DOHH2 (cell line): ENCODE results near the gene BAG2.

Experiments used
- H3F3A ChIP-seq: fragments of 200-600 bp; sonication (generic), shearing (Covaris generic); 2 replicates; pipeline ENCODE4 v1.6.0; 2016; ENCODE audit warnings: antibody characterized with exemption, mild to moderate bottlenecking; ENCODE audit not compliant: control insufficient read depth, insufficient read depth
- H3K27ac ChIP-seq: fragments of 200-600 bp; sonication (generic); 2 replicates; pipeline ENCODE4 v1.5.1; 2014; ENCODE audit warnings: low read depth, mild to moderate bottlenecking, low read length, moderate library complexity
- H3K27me3 ChIP-seq: fragments of 200-600 bp; sonication (generic); 2 replicates; pipeline ENCODE4 v1.6.1; 2014; ENCODE audit warnings: mild to moderate bottlenecking, low read length, mixed read lengths; ENCODE audit not compliant: control insufficient read depth
- H3K36me3 ChIP-seq: fragments of 200-600 bp; sonication (generic); 2 replicates; pipeline ENCODE4 v1.6.1; 2014; ENCODE audit warnings: mild to moderate bottlenecking, low read length, moderate library complexity, mixed read lengths; ENCODE audit not compliant: control insufficient read depth
- H3K4me1 ChIP-seq: fragments of 200-600 bp; sonication (generic); 2 replicates; pipeline ENCODE4 v1.6.1; 2014; ENCODE audit warnings: mild to moderate bottlenecking, low read length, mixed read lengths; ENCODE audit not compliant: control insufficient read depth
- H3K4me2 ChIP-seq: fragments of 200-600 bp; sonication (generic); 2 replicates; pipeline ENCODE4 v1.6.0; 2014; ENCODE audit warnings: mild to moderate bottlenecking, low read length, moderate library complexity
- H3K4me3 ChIP-seq: fragments of 200-600 bp; sonication (generic); 2 replicates; pipeline ENCODE4 v1.5.1; 2014; ENCODE audit warnings: mild to moderate bottlenecking, low read length, mixed read lengths
- H3K79me2 ChIP-seq: fragments of 200-600 bp; sonication (generic); 2 replicates; pipeline ENCODE4 v1.6.1; 2014; ENCODE audit warnings: mild to moderate bottlenecking, low read length, mixed read lengths; ENCODE audit not compliant: control insufficient read depth
- H3K9me2 ChIP-seq: fragments of 200-600 bp; sonication (generic); replicated peaks from 2 replicates; pipeline ENCODE4 v1.6.1; 2014; ENCODE audit warnings: mild to moderate bottlenecking, low read length, mixed read lengths; ENCODE audit not compliant: control insufficient read depth
- H3K9me3 ChIP-seq: fragments of 200-600 bp; sonication (generic); 2 replicates; pipeline ENCODE4 v1.6.1; 2014; ENCODE audit warnings: antibody characterized with exemption, low read length, mixed read lengths; ENCODE audit not compliant: control insufficient read depth, insufficient read depth
- H4K20me1 ChIP-seq: fragments of 200-600 bp; sonication (generic); 2 replicates; pipeline ENCODE4 v1.6.0; 2014; ENCODE audit warnings: low read depth, mild to moderate bottlenecking, antibody characterized with exemption, low read length, moderate library complexity; ENCODE audit not compliant: control insufficient read depth, insufficient read depth
- EZH2phosphoT487 ChIP-seq: fragments of 200-600 bp; sonication (generic); IDR thresholded peaks from 2 replicates; pipeline ENCODE4 v1.6.1; 2017; ENCODE audit warnings: borderline replicate concordance, mild to moderate bottlenecking, antibody characterized with exemption, low read length, moderate library complexity, mixed read lengths
- TF ChIP-seq, protein P1 (sequence below): fragments of 200-600 bp; sonication (generic); IDR thresholded peaks from one replicate; pipeline ENCODE4 v1.5.1; 2014; ENCODE audit warnings: antibody characterized with exemption, mild to moderate bottlenecking, low read depth, low read length; ENCODE audit not compliant: poor library complexity, severe bottlenecking

BAG2 gene

DNA sequence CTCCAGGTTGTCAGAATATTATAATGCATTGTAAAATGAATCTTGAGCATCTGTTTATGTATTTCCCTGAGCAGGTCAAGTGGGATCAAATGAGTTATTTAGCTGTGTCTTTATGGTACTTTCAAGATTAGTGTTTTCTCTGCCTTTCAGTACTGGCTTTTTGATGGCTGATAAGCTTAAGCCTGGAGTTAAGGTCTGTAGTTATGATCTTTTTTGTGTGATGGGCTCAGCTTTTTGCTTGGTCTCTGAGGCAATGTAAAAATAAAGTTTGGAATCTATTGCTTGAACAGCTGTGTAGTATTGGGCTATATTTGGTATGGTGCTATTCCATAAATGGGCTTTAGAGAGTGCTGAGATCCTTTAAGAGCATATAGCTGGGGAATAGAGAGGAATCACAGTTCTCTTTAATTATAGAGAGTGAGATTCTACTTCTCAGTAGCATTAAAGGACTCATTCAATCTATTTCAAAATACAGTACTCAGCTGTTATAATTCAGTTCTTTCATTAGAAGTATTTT, 41.4 kb upstream of the BAG2 start:
- Histone ChIP-seq H3F3A (no peaks in the 10 kb centered on the region), H3K27me3 (no peaks in the 10 kb centered on the region), H3K36me3 (peaks cover 33% of the 10 kb centered on the region), H3K4me1 (peaks cover 2% of the 10 kb centered on the region), H3K4me3 (no peak overlapping the region), H3K79me2 (no peaks in the 10 kb centered on the region), H3K9me2 (no peaks in the 10 kb centered on the region), H3K27ac (no peak overlapping the region), H3K4me2 (no peak overlapping the region), H3K9me3 (no peaks in the 10 kb centered on the region), H4K20me1 (no peaks in the 10 kb centered on the region)
- no peak for TF ChIP-seq EZH2phosphoT487
- TF ChIP-seq, protein P1, sequence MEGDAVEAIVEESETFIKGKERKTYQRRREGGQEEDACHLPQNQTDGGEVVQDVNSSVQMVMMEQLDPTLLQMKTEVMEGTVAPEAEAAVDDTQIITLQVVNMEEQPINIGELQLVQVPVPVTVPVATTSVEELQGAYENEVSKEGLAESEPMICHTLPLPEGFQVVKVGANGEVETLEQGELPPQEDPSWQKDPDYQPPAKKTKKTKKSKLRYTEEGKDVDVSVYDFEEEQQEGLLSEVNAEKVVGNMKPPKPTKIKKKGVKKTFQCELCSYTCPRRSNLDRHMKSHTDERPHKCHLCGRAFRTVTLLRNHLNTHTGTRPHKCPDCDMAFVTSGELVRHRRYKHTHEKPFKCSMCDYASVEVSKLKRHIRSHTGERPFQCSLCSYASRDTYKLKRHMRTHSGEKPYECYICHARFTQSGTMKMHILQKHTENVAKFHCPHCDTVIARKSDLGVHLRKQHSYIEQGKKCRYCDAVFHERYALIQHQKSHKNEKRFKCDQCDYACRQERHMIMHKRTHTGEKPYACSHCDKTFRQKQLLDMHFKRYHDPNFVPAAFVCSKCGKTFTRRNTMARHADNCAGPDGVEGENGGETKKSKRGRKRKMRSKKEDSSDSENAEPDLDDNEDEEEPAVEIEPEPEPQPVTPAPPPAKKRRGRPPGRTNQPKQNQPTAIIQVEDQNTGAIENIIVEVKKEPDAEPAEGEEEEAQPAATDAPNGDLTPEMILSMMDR = no peak

- no peak for TF ChIP-seq EZH2phosphoT487
- TF ChIP-seq, protein P1 = no peak
- Histone ChIP-seq H3K79me2 (no peaks in the 10 kb centered on the region), H3K4me3 (no peak overlapping the region), H3K27me3 (no peaks in the 10 kb centered on the region), H3K36me3 (peaks cover 28% of the 10 kb centered on the region), H3K9me3 (no peaks in the 10 kb centered on the region), H3K27ac (no peak overlapping the region), H3K9me2 (no peaks in the 10 kb centered on the region), H3K4me1 (no peaks in the 10 kb centered on the region), H4K20me1 (no peaks in the 10 kb centered on the region), H3F3A (no peaks in the 10 kb centered on the region), H3K4me2 (no peak overlapping the region)
Measured at GRCh38 chr6:57134954-57135353, 37.2 kb upstream of the BAG2 start.

- Histone ChIP-seq H3K4me2 (no peak overlapping the region), H3F3A (no peaks in the 10 kb centered on the region), H3K9me3 (no peaks in the 10 kb centered on the region), H3K27me3 (no peaks in the 10 kb centered on the region), H3K4me3 (no peak overlapping the region), H3K79me2 (no peaks in the 10 kb centered on the region), H4K20me1 (no peaks in the 10 kb centered on the region), H3K4me1 (no peaks in the 10 kb centered on the region), H3K9me2 (no peaks in the 10 kb centered on the region), H3K36me3 (peaks cover 27% of the 10 kb centered on the region), H3K27ac (no peak overlapping the region)
- no peak for TF ChIP-seq EZH2phosphoT487
- TF ChIP-seq, protein P1 = no peak
Measured at GRCh38 chr6:57135885-57136284, 36.2 kb upstream of the BAG2 start.

- H3K9me2 ChIP-seq = no peaks in the 10 kb centered on the region
- no peaks in the 10 kb centered on the region for H3F3A ChIP-seq
- no peaks in the 10 kb centered on the region for H4K20me1 ChIP-seq
- no peaks in the 10 kb centered on the region for H3K4me1 ChIP-seq
- no peak overlapping the region for H3K4me3 ChIP-seq
- H3K79me2 ChIP-seq = no peaks in the 10 kb centered on the region
- no peaks in the 10 kb centered on the region for H3K9me3 ChIP-seq
- peaks cover 27% of the 10 kb centered on the region for H3K36me3 ChIP-seq
- H3K27me3 ChIP-seq = no peaks in the 10 kb centered on the region
- H3K27ac ChIP-seq = no peak overlapping the region
- no peak overlapping the region for H3K4me2 ChIP-seq
- TF ChIP-seq EZH2phosphoT487 = no peak
- TF ChIP-seq, protein P1 = no peak
Measured at GRCh38 chr6:57137350-57137749, 34.8 kb upstream of the BAG2 start.
